Ovary (tissue), 3 donors: ENCODE measurements around the gene ITGB1BP2.

ENCODE experiments used
- EP300 ChIP-seq: sonication (generic); formaldehyde crosslinking; IDR thresholded peaks from one replicate; pipeline ENCODE4 v1.6.1; 2017; ENCODE audit warnings: antibody characterized with exemption
- POLR2A ChIP-seq: fragments of 450-650 bp; IDR thresholded peaks from one replicate; pipeline ENCODE4 v1.6.1; 2017; ENCODE audit warnings: antibody characterized with exemption, mild to moderate bottlenecking, moderate library complexity
- TF ChIP-seq, protein P1 (sequence below), 3 donors: fragments of 450-650 bp in 2 of 3; fragments of 200-600 bp in 1 of 3; IDR thresholded peaks; one replicate each; pipeline versions ENCODE4 v1.5.1 to v1.8.0; 2016 to 2022; ENCODE audit warnings: antibody characterized with exemption in 3 of 3, mild to moderate bottlenecking in 1 of 3
- donor health status: DM: no; HTN: no; CAD: no.

DNA sequence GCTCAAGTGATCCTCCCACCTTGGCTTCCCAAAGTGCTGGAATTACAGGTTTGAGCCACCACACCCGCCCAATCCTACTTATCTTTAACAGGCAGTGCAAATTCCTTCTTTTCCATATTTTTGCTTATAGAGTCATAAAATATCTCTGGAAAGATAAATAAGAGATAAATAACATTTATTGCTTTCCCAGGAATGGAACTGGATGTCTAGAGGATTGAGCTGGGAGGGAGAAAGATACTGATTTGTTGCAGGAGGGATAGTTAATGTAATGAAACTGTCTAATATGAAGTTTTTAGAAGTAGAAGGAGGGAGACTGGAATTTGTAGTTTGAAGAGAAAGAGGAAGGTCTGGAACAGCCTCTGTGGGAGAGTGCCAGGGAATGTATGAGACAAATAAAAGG lies 20.2 kb downstream of the ITGB1BP2 start:
- TF ChIP-seq EP300 (no peak), POLR2A (no peak)
- TF ChIP-seq, protein P1, sequence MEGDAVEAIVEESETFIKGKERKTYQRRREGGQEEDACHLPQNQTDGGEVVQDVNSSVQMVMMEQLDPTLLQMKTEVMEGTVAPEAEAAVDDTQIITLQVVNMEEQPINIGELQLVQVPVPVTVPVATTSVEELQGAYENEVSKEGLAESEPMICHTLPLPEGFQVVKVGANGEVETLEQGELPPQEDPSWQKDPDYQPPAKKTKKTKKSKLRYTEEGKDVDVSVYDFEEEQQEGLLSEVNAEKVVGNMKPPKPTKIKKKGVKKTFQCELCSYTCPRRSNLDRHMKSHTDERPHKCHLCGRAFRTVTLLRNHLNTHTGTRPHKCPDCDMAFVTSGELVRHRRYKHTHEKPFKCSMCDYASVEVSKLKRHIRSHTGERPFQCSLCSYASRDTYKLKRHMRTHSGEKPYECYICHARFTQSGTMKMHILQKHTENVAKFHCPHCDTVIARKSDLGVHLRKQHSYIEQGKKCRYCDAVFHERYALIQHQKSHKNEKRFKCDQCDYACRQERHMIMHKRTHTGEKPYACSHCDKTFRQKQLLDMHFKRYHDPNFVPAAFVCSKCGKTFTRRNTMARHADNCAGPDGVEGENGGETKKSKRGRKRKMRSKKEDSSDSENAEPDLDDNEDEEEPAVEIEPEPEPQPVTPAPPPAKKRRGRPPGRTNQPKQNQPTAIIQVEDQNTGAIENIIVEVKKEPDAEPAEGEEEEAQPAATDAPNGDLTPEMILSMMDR (IDR thresholded peaks at IDR 0.05) = no peak
